HG03342 (cell line): ENCODE data around the gene RFT1.

Source experiments
- ATAC-seq: cut with Tn5 transposase; IDR thresholded peaks from one replicate; pipeline ENCODE4 v1.9.1; 2021; ENCODE audit warnings: mild to moderate bottlenecking, moderate library complexity; ENCODE audit not compliant: unreplicated experiment

Gene RFT1

GRCh38 chr3:53038679-53039375 lies 91.4 kb downstream of the RFT1 start:
- no peak for ATAC-seq
